HG03175 (cell line): Measurements from ENCODE around the gene RCL1.
A peak's percentile ranks its signal among the peaks of the same experiment; 100 is the strongest.
"Not testable (repeated sequence)": the region's sequence is repeated elsewhere in the genome, so short reads cannot be mapped to it uniquely, and the experiment has no call there.

Experiments
- ATAC-seq: cut with Tn5 transposase; IDR thresholded peaks from one replicate; pipeline ENCODE4 v1.9.1; 2021; ENCODE audit warnings: mild to moderate bottlenecking, moderate library complexity; ENCODE audit not compliant: unreplicated experiment

RCL1 gene

GRCh38 chr9:4792572-4793458 is at the start of gene RCL1:
TSS of gene RCL1 (plus strand) at chr9:4792944. CDS start at chr9:4793092, 148 bp downstream.
- peak; percentile 96 for ATAC-seq

- no peak for ATAC-seq
These were observed 49.4 kb upstream of the RCL1 start for GRCh38 chr9:4743131-4743875.

GRCh38 chr9:4746278-4747030 is 46.3 kb upstream of the RCL1 start:
- no peak for ATAC-seq

- no peak for ATAC-seq
These were observed 44.1 kb upstream of the RCL1 start for GRCh38 chr9:4748612-4749011.

GRCh38 chr9:4750023-4750673 is 42.6 kb upstream of the RCL1 start:
- ATAC-seq, result no peak

- ATAC-seq, result not testable (repeated sequence)
These were observed 38.2 kb upstream of the RCL1 start for GRCh38 chr9:4754530-4754929.

- no peak for ATAC-seq
These were observed 37.6 kb upstream of the RCL1 start for GRCh38 chr9:4755026-4755609.

GRCh38 chr9:4756420-4756819 is 36.3 kb upstream of the RCL1 start:
- no peak for ATAC-seq

GRCh38 chr9:4760122-4760521 is 32.6 kb upstream of the RCL1 start:
- ATAC-seq, result no peak

- ATAC-seq, result peak; percentile 94
These were observed 30.4 kb upstream of the RCL1 start for GRCh38 chr9:4762108-4762885.

- ATAC-seq, result no peak
These were observed 29.7 kb upstream of the RCL1 start for GRCh38 chr9:4762886-4763541.

GRCh38 chr9:4764033-4764432 is 28.7 kb upstream of the RCL1 start:
- no peak for ATAC-seq

GRCh38 chr9:4768681-4769080 is 24.1 kb upstream of the RCL1 start:
- ATAC-seq, result no peak

- no peak for ATAC-seq
These were observed 23.2 kb upstream of the RCL1 start for GRCh38 chr9:4769321-4770080.

- ATAC-seq, result no peak
These were observed 21.0 kb upstream of the RCL1 start for GRCh38 chr9:4771788-4772187.

GRCh38 chr9:4774209-4774608 is 18.5 kb upstream of the RCL1 start:
- no peak for ATAC-seq

- not testable (repeated sequence) for ATAC-seq
These were observed 17.8 kb upstream of the RCL1 start for GRCh38 chr9:4774958-4775357.

GRCh38 chr9:4780651-4781050 is 12.1 kb upstream of the RCL1 start:
- no peak for ATAC-seq
